Stimulated activated CD8-positive, alpha-beta memory T cell treated with anti-CD3 and anti-CD28 coated beads, Interleukin-15, amount 100 ng/mL, for 48 hours (primary cell): ENCODE measurements around the gene KRTAP3-1.
"Not testable (repeated sequence)": the region's sequence is repeated elsewhere in the genome, so short reads cannot be mapped to it uniquely, and the experiment has no call there.

ENCODE experiments used
- DNase-seq, 2 donors: peaks; one replicate each; pipeline ENCODE4 v3.0.0-alpha.2; 2020; ENCODE audit warnings: low read depth in 2 of 2

KRTAP3-1 gene

DNA sequence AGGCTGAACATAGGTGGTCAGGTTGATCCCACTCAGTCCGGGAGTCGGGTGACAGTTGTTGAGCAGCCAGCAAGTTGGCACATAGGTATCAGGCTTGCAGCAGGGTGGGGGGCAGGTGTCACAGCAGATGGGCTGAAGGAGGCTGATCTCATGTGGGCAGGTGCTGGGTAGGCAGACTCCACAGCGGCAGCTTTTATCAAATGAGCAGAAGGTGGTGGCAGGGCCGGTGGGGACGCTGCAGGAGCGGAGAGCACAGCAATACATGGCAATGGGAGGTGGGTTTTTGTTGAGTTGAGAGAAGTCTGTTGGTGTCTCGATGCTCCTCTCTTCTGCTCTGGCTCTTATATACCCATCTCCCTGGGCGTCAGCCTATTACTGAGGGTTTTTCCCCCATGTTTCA is at the start of gene KRTAP3-1:
Gene KRTAP3-1 (minus strand): TSS at position 318 of the 400 bp plus-strand sequence. CDS start 54 bp downstream, at position 264.
- no peak for DNase-seq

DNA sequence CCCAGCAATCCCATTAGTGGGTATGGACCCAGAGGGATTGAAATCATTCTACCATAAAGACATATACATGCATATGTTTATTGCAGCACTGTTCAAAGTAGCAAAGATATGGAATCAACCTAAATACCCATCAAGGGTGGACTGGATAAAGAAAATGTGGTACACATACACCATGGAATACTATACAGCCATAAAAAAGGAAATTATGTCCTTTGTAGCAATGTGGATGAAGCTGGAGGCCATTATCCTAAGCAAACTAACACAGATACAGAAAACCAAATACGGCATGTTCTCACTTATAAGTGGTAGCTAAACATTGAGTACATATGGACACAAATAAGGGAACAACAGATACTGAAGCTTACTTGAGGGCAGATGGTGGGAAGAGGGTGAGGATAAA is 48.6 kb upstream of the KRTAP3-1 start:
- no peak for DNase-seq

DNA sequence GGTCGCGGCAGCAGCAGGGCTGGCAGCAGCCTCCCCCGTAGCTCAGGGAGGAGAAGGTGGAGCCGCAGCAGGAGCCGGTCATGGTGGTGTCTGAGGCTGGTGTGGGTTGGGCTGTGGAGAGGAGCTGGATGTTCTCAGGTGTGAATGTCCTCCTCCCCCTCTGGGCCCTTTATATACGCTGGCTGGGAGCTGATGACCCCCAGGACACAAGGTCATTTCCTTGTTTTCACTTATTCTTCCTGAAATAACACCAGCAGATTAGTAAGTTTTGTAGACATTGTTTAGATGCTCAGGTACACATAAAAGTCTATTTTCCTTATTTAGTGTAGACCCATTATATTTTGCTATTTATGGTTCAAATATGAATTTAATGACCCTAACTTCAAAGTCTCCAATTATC is 46.2 kb upstream of the KRTAP3-1 start, which contains the start of gene KRTAP2-2:
Gene KRTAP2-2 (minus strand): TSS at position 101 of the 400 bp plus-strand sequence. CDS start 19 bp downstream, at position 82.
- not testable (repeated sequence) for DNase-seq

DNA sequence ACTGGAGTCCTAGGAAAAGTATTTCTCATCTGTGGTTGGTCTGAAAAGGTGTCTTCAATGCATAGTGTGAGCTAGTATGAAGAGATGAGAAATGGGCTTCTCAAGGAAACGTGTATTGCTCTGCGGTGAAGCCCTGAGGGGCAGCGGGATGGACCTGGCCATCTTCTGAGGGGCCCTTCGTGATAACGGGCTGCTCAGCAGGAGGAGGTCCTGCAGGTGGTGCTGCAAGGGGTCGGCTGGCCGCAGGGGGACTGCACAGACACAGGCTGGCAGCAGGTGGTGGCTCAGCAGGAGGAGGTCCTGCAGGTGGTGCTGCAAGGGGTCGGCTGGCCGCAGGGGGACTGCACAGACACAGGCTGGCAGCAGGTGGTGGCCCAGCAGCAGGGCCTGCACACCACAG is 45.6 kb upstream of the KRTAP3-1 start:
- DNase-seq = not testable (repeated sequence)

DNA sequence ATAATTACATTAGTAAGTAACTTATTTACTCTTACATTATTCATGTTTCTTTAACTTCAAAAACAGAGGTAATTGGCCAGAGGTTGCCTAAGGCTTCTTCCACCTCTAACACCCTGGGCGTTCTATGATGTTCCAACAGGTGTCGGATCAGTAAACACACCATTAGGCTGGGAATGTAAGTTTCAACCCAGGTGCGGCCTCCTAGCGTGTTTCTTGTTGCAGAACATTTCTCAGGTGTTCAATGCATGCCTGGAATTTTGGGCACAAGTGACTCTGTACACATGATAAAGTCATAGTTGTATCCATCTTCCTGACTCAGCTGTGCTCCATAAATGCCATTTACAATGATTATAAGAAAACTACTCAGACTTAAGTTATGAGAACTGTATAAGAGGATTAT is 45.1 kb upstream of the KRTAP3-1 start:
- DNase-seq = no peak

DNA sequence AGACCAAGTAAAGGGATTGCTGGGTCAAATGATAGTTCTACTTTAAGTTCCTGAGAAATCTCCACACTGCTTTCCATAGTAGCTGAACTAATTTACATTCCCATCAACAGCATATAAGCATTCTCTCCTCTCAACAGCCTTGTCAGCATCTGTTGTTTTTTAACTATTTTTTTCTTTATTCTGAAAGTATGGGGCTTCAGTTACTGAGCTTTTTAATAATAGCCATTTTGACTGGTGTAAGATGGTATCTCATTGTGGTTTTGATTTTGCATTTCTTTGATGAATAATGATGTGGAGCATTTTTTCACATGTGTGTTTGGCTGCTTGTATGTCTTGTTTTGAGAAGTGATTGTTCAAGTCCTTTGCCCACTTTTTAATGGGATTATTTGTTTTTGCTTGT is 43.6 kb upstream of the KRTAP3-1 start:
- DNase-seq = no peak

DNA sequence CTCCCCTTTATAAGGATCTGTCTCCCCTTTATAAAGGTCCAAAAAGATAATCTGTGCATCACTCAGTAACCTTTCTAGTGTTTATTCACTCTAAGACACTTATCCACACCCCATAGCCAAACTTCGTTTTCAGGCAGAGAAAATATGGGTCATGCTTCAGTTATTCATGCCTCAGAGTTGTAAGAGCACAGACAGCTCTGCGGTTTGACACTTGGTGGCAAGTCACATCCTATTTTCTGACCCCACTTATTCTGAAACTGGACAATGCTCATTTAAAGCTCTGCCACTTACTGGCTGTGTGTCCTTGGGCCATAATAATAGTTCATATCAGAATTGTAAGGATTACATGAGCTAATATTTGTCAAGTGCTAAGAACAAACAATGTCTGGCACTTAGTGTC is 40.2 kb upstream of the KRTAP3-1 start:
- DNase-seq = no peak

DNA sequence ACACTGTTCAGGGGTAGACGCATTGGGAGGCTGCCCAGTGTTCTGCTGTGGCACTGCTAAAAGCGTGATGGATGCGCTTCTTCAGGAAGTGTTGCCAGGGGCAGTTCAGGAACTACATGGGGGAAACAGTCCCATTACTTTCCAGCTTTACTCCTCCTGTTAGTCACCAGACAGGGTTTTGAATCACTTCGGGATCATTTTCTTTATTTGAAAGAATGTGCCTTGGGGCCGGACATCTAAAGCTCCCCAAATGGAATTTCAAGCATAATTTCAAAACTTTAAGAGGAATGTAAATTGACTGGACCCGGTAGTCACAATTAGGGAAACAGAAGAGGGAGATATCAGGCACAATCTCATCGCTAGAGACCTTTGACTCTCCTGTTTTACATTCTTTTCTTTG is 39.5 kb upstream of the KRTAP3-1 start:
- no peak for DNase-seq

DNA sequence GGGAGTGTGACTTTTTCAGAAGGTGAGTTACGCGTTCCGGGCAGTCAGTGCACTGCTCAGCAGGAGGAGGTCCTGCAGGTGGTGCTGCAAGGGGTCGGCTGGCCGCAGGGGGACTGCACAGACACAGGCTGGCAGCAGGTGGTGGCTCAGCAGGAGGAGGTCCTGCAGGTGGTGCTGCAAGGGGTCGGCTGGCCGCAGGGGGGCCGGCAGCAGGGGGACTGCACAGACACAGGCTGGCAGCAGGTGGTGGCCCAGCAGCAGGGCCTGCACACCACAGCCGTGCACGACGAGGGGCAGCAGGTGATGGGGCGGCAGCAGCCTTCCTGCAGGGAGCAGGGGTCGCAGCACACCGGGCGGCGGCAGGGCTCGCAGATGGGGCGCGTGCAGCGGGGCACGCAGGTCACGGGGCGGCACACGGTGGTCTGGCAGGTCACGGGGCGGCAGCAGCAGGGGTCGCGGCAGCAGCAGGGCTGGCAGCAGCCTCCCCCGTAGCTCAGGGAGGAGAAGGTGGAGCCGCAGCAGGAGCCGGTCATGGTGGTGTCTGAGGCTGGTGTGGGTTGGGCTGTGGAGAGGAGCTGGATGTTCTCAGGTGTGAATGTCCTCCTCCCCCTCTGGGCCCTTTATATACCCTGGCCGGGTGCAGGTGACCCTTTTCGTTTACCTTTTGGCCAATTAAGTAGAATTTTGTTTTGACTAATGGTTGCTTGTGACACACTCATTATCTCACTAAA is 38.0 kb upstream of the KRTAP3-1 start, which contains the start of gene KRTAP2-1:
Gene KRTAP2-1 (minus strand): TSS at position 582 of the 731 bp plus-strand sequence. CDS start 49 bp downstream, at position 533.
- not testable (repeated sequence) for DNase-seq

DNA sequence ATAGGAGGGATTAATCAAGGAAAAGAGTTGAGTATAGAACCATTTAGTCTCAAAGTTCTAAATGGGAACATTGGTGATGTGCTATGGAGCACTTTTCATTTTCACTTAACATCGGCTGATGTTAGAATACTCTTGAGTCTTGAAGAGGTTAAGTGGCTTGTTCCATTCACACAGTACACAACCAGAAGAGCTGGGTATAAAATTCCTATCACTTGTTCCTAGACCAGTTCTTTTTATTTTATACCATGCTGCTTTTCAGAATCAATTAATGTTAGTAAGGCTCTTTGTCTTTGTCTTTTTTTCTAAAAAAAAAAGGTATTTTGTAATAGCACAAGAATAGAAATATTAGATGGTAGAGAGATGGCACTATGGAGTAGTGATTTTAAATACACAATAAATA is 34.0 kb upstream of the KRTAP3-1 start:
- no peak for DNase-seq

DNA sequence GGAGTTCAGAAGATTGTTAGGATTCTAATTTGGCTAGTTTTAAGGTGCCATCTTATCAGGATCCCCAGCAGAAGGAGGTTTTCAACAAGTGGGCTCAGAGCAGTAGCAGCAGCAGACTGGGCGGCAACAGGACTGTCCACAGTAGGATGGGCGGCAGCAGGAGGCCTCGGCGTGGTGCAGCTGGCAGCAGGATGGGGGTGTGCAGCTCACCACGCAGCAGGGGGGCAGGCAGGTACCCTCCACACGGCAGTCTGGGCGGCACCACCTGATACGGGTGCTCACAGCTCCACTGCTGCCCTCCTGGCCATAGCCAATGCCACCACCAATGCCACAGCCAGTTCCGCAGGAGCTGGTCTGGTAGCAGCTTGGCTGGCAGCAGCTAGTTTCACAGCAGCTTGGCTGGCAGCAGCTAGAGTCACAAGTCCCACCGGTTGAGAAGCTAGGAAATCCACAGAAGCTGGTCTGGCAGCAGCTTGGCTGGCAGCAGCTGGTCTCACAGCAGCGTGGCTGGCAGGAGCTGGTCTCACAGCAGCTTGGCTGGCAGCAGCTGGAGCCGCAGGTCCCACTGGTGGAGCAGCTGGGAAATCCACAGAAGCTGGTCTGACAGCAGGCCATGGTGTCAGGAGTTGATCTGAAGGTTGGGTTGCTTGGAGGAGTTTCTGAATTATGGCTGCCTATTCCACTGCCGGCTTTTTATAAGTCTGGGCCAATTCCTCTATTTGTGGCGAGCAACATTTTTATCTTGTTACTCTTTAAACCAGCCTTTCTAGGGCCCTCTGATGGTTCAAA is 32.0 kb upstream of the KRTAP3-1 start, which contains the start of gene KRTAP1-1:
Gene KRTAP1-1 (minus strand): TSS at position 668 of the 789 bp plus-strand sequence. CDS start 53 bp downstream, at position 615.
- not testable (repeated sequence) for DNase-seq

DNA sequence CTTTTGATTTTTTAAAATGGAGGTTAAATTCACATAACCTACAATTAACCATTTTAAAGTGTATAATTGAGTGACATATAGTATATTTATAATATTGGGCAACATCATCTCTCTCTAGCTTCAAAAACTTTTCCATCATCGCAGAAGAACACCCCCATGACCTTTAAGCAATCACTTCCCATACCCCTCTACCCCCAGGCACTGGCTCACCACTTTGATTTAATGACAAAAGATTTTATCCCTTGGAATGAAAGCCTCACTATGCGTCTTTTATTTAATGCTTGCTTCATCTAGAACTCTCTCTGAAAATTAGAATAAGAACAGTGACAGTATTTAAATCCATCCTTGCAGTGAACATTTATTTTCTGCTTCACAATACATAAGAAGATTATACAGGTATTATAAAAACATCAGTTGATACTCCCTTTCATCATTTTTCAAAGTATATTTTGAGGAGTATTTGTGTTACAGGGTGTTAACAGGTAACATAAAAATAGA is 29.0 kb upstream of the KRTAP3-1 start:
- DNase-seq = no peak

DNA sequence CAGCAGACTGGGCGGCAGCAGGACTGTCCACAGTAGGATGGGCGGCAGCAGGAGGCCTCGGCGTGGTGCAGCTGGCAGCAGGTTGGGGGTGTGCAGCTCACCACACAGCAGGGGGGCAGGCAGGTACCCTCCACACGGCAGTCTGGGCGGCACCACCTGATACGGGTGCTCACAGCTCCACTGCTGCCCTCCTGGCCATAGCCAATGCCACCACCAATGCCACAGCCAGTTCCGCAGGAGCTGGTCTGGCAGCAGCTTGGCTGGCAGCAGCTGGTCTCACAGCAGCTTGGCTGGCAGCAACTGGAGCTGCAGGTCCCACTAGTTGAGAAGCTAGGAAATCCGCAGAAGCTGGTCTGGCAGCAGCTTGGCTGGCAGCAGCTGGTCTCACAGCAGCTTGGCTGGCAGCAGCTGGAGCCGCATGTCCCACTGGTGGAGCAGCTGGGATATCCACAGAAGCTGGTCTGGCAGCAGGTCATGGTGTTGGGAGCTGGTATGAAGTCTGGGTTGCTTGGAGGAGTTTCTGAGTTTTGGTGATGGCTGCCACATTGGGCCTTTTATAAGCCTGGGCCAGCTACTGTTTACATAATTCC is 25.5 kb upstream of the KRTAP3-1 start, which contains the start of gene KRTAP1-3:
Gene KRTAP1-3 (minus strand): TSS at position 529 of the 590 bp plus-strand sequence. CDS start 53 bp downstream, at position 476.
- DNase-seq = not testable (repeated sequence)

DNA sequence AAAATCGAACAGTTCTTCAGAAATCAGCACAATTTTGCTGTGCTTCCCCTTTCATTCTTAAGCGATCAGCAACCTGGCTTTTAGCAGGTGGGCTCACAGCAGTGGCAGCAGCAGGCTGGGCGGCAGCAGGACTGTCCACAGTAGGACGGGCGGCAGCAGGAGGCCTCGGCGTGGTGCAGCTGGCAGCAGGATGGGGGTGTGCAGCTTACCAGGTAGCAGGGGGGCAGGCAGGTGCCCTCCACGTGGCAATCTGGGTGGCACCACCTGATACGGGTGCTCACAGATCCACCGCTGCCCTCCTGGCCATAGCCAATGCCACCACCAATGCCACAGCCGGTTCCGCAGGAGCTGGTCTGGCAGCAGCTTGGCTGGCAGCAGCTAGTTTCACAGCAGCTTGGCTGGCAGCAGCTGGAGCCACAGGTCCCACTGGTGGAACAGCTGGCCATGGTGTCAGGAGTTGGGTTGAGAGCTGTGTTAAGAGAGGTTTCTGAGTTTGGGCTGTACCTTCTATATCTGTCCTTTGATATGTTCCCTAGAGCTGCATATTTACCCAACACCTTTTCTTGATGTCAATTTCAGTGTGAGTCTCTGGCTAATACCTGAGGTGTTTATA is 20.8 kb upstream of the KRTAP3-1 start, which contains the start of gene KRTAP1-4:
Gene KRTAP1-4 (minus strand): TSS at position 563 of the 613 bp plus-strand sequence. CDS start 117 bp downstream, at position 446.
- no peak for DNase-seq

DNA sequence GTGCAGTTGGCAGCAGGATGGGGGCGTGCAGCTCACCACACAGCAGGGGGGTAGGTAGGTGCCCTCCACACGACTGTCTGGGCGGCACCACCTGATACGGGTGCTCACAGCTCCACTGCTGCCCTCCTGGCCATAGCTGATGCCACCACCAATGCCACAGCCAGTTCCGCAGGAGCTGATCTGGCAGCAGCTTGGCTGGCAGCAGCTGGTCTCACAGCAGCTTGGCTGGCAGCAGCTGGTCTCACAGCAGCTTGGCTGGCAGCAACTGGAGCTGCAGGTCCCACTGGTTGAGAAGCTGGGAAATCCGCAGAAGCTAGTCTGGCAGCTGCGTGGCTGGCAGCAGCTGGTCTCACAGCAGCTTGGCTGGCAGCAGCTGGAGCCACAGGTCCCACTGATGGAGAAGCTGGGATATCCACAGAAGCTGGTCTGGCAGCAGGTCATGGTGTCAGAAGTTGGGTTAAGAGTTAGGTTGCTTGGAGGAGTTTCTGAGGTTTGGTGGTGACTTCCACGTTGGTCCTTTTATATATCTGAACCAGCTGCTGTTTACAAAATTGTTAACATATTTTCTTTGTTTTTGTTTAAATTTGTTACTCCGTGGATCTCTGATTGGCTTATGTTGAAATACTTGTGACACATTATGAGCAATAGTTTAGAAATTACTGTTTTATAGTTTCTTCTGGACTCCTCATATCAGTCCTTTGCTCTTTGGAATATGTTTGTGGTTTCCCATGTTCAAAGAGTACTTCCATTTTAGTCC is 18.0 kb upstream of the KRTAP3-1 start, which contains the start of gene KRTAP1-5:
Gene KRTAP1-5 (minus strand): TSS at position 494 of the 757 bp plus-strand sequence. CDS start 53 bp downstream, at position 441.
- no peak for DNase-seq

DNA sequence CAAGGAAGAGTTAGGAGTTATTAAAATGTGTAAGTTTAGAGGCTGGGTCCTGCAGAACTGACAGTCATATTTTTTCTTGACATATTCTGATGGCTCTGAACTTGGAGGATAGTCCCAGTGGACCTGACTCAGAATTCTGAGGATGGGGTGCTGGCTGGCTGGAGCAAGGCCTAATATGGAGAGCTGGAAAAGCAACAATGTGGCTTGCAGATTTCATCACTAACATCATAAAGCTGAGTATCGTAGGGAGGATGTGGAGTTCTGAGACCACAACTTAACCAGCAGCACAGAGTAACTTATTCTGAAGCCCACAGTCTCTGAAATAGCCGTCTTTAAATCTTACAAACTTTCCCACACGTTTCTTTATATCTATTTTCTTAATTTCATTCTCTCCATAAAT is 15.8 kb upstream of the KRTAP3-1 start:
- DNase-seq = no peak

DNA sequence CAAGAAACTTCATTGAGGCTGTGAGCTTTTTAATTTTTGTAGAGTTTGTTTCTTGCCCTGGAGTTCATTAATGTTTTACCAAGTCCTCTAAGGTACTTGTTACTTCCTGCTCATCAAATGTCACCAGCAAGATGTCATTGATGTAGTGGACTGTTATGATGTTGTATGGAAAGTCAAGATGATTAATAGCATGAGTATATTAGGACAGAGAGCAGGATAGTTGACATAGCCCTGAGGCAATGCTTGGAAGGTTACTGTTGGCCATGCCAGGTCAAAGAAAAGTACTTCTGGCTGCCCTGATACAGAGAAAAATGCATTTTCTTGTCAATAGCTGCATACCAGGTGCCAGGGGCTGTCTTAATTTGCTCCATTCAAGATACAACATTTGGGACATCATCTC is 11.4 kb upstream of the KRTAP3-1 start:
- no peak for DNase-seq

DNA sequence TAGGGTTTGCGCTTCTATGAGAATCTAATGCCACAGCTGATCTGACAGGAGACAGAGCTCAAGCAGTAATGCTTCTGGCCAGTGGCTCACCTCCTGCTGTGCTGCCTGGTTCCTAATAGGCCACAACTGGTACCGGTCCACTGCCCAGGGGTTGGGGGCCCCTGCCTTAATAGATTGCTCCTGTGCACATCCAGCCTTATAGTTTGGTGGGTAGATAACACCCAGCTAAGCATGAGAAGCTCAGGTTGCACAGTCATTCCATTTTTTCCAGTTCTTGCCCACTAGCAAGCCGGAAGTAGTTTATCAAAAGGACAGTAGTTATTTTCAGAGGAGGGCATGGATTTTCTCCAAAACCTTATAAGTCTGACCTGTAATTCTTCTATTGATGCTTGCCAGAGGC is 10.5 kb upstream of the KRTAP3-1 start:
- DNase-seq = no peak

DNA sequence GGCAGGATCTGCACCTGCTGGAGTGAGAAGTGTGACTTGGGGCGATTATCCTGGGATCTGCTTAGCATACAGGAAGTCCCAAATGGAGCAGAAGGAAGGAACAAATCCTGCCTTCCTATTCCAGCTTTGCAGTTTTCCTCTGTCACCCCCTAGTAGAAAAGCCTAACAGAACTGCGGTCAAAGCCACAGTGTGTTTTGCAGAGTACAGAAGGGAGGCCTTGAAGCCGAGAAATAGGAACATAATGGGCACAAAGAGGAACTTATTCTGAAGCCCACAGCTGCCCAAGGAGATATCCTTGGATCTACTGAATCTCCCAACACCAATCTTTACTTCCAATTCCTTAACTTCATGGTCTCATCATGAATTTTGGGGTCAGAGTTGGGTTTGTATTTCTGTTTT is 9.6 kb upstream of the KRTAP3-1 start:
- DNase-seq = no peak

DNA sequence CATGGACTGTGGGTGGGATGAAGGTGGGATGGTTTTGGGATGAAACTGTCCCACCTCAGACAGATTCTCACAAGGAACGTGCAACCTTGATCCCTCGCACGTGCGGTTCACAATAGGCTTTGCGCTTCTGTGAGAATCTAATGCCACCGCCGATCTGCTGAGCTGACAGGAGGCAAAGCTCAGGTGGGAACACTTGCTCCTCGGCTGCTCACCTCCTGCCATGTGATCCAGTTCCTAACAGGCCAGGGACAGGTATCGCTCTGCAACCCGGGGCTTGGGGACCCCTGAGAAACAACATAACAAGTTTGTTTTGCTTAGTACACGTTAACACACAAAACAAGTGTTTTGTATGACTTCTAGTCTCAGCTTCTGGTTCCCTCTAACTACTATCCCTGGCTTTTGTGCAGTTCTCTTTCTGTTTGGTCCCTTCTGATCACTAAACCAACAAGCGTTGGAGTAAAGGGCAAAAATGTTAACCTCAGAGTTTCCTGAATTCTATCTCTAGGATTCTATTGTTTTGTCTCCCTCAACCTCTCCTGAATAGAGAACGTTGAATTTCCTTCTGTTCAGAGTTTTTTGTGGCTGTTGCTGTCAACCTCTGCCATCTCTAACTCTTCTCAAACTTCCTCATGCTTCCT is 7.8 kb upstream of the KRTAP3-1 start:
- no peak for DNase-seq
